Osteocyte (in vitro differentiated cells): Measurements from ENCODE around the gene CPEB1. TPM values are rescaled to one million over a fixed set of nuclear protein-coding genes. Genes with fewer than 3 reads are reported as not detected.

Source experiments
- DNase-seq: peaks from one replicate; pipeline ENCODE4 v3.0.0; 2021; ENCODE audit warnings: mixed read lengths; ENCODE audit not compliant: unreplicated experiment; ENCODE audit errors: extremely low spot score
- H3K27ac Mint-ChIP-seq: one replicate; pipeline ENCODE4 v1.8.0; 2021; ENCODE audit warnings: mild to moderate bottlenecking, mixed read lengths; ENCODE audit not compliant: unreplicated experiment
- H3K27me3 Mint-ChIP-seq: one replicate; pipeline ENCODE4 v1.8.0; 2021; ENCODE audit warnings: mixed read lengths; ENCODE audit not compliant: unreplicated experiment
- H3K36me3 Mint-ChIP-seq: one replicate; pipeline ENCODE4 v1.8.0; 2021; ENCODE audit warnings: mixed read lengths; ENCODE audit not compliant: unreplicated experiment
- H3K4me1 Mint-ChIP-seq: one replicate; pipeline ENCODE4 v1.8.0; 2021; ENCODE audit warnings: mixed read lengths; ENCODE audit not compliant: unreplicated experiment
- H3K4me3 Mint-ChIP-seq: one replicate; pipeline ENCODE4 v1.8.0; 2021; ENCODE audit warnings: mild to moderate bottlenecking, moderate library complexity, mixed read lengths; ENCODE audit not compliant: unreplicated experiment
- H3K9me3 Mint-ChIP-seq: one replicate; pipeline ENCODE4 v1.8.0; 2021; ENCODE audit warnings: mixed read lengths; ENCODE audit not compliant: unreplicated experiment
- CTCF ChIP-seq: fragments of 200-600 bp; sonication (generic); IDR thresholded peaks from 2 replicates; pipeline ENCODE4 v1.5.0; 2021; ENCODE audit warnings: antibody characterized with exemption, mild to moderate bottlenecking, moderate library complexity
- total RNA-seq: library from RNA; stranded (reverse); gene quantifications from 2 replicates; pipeline ENCODE4 v1.2.1, GENCODE V29; 2021

Gene CPEB1
- total RNA-seq, 1 donor from 2014 or later = 0.13 TPM

DNA sequence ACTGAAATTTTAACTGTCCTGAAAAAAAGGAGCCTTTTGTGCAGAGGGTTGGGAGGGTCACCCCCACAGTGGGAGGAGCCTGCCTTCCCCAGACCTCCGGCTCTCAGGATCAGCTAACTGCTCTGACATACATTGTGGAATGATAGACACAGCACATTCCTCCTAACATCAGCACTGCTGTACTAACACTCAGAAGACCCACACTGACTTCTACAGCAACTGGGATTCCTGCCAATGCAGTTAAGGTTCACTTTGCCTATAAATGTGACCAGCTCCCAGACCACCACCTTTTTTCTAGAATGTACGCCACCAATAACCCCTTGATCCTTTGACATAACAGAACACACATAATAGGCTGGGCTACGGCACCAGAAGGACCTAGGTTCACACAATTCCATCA lies 3.2 kb downstream of the CPEB1 start:
- Mint-ChIP-seq H3K4me3 (no peak overlapping the region), H3K27me3 (peaks cover 57% of the 10 kb centered on the region), H3K4me1 (peaks cover 5% of the 10 kb centered on the region), H3K9me3 (no peaks in the 10 kb centered on the region), H3K27ac (no peak overlapping the region), H3K36me3 (no peaks in the 10 kb centered on the region)
- no peak for DNase-seq
- no peak for TF ChIP-seq CTCF

- no peak for TF ChIP-seq CTCF
- DNase-seq = no peak
- Mint-ChIP-seq H3K4me1 (no peaks in the 10 kb centered on the region), H3K27ac (no peak overlapping the region), H3K9me3 (no peaks in the 10 kb centered on the region), H3K27me3 (peaks cover 48% of the 10 kb centered on the region), H3K36me3 (no peaks in the 10 kb centered on the region), H3K4me3 (no peak overlapping the region)
Measured at GRCh38 chr15:82642656-82643055, 4.5 kb downstream of the CPEB1 start.

GRCh38 chr15:82641129-82641798 lies 5.9 kb downstream of the CPEB1 start:
- Mint-ChIP-seq H3K27me3 (peaks cover 60% of the 10 kb centered on the region), H3K4me1 (no peaks in the 10 kb centered on the region), H3K27ac (no peak overlapping the region), H3K4me3 (no peak overlapping the region), H3K9me3 (no peaks in the 10 kb centered on the region), H3K36me3 (no peaks in the 10 kb centered on the region)
- no peak for TF ChIP-seq CTCF
- no peak for DNase-seq

DNA sequence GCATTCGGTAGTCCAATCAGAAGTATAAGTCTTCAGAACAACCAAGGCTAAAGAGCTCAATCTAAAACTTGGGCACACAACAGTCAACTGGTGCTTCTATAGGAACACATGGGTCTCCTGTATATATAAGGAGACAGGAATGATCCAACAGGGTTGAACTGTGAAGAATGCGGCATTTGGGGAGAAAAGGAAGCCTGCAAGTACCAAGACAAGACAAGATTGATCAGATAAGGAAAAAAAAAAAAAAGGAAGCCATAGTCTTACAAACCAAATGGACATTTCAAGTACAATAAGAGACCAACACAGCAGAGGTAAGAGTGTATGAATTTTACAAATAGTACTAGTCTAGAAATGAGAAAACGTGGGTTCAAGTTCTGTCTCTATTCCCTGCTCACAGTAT lies 6.5 kb downstream of the CPEB1 start:
- no peak for DNase-seq
- Mint-ChIP-seq H3K4me1 (no peaks in the 10 kb centered on the region), H3K36me3 (no peaks in the 10 kb centered on the region), H3K27me3 (peaks cover 63% of the 10 kb centered on the region), H3K27ac (no peak overlapping the region), H3K9me3 (no peaks in the 10 kb centered on the region), H3K4me3 (no peak overlapping the region)
- no peak for TF ChIP-seq CTCF

DNA sequence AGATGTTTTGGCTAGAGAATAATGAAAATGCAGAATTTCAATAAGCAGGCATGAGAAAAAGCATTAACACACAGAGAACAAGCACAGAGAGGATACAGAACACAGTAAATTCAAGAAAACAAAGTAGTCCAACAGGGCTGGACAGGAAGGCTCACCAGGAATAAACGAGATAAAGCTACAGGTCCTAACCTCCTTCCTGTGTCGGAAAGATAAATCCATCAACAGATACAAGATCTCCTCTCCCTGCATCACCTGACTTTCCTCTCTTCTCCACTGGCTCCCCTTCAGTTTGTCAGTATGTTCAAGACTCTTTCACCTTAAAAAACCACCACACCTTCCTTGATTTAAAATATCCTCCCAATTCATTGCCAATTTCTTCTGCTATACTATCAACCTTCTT lies 11.4 kb downstream of the CPEB1 start:
- DNase-seq = no peak
- no peaks in the 10 kb centered on the region for H3K4me1 Mint-ChIP-seq
- no peak for TF ChIP-seq CTCF
- no peak overlapping the region for H3K4me3 Mint-ChIP-seq
- H3K27ac Mint-ChIP-seq = no peak overlapping the region
- H3K9me3 Mint-ChIP-seq = no peaks in the 10 kb centered on the region
- H3K27me3 Mint-ChIP-seq = peaks cover 38% of the 10 kb centered on the region
- H3K36me3 Mint-ChIP-seq = no peaks in the 10 kb centered on the region
